ENCODE results near the gene LAP3.
"Not testable (repeated sequence)": the region's sequence is repeated elsewhere in the genome, so short reads cannot be mapped to it uniquely, and the experiment has no call there.

DNA sequence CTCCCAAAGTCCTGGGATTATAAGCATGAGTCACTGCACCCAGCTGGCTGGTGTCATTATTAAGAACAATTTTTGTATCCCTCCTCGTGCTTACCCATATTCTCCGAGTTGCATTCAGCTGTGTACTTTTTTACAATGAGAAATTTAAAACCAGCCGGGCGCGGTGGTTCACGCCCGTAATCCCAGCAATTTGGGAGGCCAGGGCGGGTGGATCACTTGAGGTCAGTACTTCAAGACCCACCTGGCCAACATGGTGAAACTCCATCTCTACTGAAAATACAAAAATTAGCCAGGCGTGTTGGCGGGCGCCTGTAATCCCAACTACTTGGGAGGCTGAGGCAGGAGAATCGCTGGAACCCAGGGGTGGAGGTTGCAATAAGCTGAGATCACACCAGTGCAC is 1.8 kb upstream of the LAP3 start:
- not testable (repeated sequence) for TF ChIP-seq POLR2A, POLR2AphosphoS5 (IDR thresholded peaks at IDR 0.05; ENCODE audit: low read depth, low read length)
